Upper lobe of left lung (tissue), 4 donors: ENCODE measurements around the gene BTLA.

ENCODE experiments used
- EP300 ChIP-seq, 4 donors: sonication (generic); formaldehyde crosslinking; IDR thresholded peaks; one replicate each; pipeline ENCODE4 v1.5.1; 2017; ENCODE audit warnings: antibody characterized with exemption in 4 of 4, control low read depth in 2 of 4
- POLR2A ChIP-seq, 4 donors: fragments of 450-650 bp; IDR thresholded peaks; one replicate each; pipeline ENCODE4 v1.5.1; 2016 to 2017; ENCODE audit warnings: antibody characterized with exemption in 4 of 4, mild to moderate bottlenecking in 2 of 4
- TF ChIP-seq, protein P1 (sequence below), 6 experiments: fragments of 450-650 bp in 4 of 6; fragments of 200-600 bp in 2 of 6; sonication (generic) in 2 of 6; IDR thresholded peaks; one replicate each; pipeline ENCODE4 v1.5.1; 2016 to 2019; ENCODE audit warnings: antibody characterized with exemption in 6 of 6

DNA sequence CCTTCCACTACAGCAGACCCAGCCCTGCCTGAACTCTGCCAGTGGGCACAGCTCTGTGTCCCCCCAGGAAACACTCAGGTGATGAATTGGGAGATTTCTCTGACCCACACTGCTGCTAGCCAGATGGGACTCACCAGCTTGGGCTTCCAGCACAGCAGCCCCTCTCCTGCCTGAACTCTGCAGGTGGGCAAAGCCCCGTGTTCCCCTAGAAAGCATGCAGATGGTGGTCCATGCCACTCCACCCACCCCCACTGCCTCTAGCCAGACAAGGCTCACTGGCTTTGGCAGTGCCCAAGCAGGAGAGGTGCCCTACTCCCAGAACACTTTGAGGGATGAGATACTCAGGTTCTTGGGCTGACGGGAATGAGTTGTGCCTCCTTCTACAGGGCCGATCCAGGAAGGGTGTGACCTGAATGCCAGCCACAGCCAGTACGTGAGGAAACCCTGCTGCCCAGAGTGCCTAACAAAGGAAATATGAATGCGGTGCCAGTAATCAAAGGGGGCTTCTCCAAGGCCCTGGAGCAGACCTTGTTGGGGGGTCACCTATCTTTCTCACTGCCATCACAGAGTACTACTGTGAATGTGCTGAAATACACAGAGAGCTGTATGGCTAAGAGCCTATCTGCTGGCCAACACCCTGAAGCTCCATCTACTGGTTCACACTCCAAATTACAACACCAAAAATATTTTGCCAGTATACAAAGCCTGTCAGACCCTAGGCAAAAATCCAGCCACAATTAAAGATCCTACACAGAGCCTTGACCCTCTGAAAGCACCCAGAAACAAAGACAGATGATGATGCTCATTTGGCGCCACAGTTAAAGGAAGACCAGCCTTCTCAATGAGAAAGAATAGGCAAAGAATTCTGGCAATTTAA lies 61.9 kb downstream of the BTLA start:
- TF ChIP-seq POLR2A (IDR thresholded peaks at IDR 0.05) = no peak
- TF ChIP-seq, protein P1, sequence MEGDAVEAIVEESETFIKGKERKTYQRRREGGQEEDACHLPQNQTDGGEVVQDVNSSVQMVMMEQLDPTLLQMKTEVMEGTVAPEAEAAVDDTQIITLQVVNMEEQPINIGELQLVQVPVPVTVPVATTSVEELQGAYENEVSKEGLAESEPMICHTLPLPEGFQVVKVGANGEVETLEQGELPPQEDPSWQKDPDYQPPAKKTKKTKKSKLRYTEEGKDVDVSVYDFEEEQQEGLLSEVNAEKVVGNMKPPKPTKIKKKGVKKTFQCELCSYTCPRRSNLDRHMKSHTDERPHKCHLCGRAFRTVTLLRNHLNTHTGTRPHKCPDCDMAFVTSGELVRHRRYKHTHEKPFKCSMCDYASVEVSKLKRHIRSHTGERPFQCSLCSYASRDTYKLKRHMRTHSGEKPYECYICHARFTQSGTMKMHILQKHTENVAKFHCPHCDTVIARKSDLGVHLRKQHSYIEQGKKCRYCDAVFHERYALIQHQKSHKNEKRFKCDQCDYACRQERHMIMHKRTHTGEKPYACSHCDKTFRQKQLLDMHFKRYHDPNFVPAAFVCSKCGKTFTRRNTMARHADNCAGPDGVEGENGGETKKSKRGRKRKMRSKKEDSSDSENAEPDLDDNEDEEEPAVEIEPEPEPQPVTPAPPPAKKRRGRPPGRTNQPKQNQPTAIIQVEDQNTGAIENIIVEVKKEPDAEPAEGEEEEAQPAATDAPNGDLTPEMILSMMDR (IDR thresholded peaks at IDR 0.05) = peak in 3 of 6 experiments; percentile 20 to 43 (median 33)
- TF ChIP-seq EP300 (IDR thresholded peaks at IDR 0.05) = no peak
